Sigmoid colon (tissue), 4 donors: ENCODE data around the gene WNT11.

Experiments
- CTCF ChIP-seq, 4 experiments: fragments of 450-650 bp in 3 of 4; fragments of 200-600 bp in 1 of 4; IDR thresholded peaks; one replicate each; pipeline ENCODE4 v1.5.1; 2016 to 2019; ENCODE audit warnings: antibody characterized with exemption in 4 of 4, mild to moderate bottlenecking in 3 of 4, moderate library complexity in 2 of 4
- POLR2AphosphoS5 ChIP-seq, 4 donors: sonication (generic); formaldehyde crosslinking; IDR thresholded peaks; one replicate each; pipeline ENCODE4 v1.6.1; 2017; ENCODE audit warnings: antibody characterized with exemption in 4 of 4

GRCh38 chr11:76253416-76253815 lies 47.1 kb upstream of the WNT11 start:
- TF ChIP-seq CTCF (IDR thresholded peaks at IDR 0.05): no peak
- no peak for TF ChIP-seq POLR2AphosphoS5 (IDR thresholded peaks at IDR 0.05)
